Epithelial cell of proximal tubule (primary cell): Measurements from ENCODE around the gene GPRC5A. TPM values are rescaled to one million over a fixed set of nuclear protein-coding genes. Genes with fewer than 3 reads are reported as not detected.
A peak's percentile ranks its signal among the peaks of the same experiment; 100 is the strongest.

Experiments
- DNase-seq: peaks from one replicate; pipeline ENCODE4 v3.0.0-alpha.2; 2011; ENCODE audit warnings: low read depth
- H3K4me3 ChIP-seq: 2 replicates; pipeline ENCODE4 v1.5.1; 2011; ENCODE audit warnings: low read depth, mild to moderate bottlenecking, low read length
- total RNA-seq: library from RNA; depleted of rRNA; stranded (reverse); fragments of >200 nt; gene quantifications from 2 replicates; pipeline ENCODE4 v1.2.3, GENCODE V29; 2015
- TF ChIP-seq, protein P1 (sequence below): conservative IDR thresholded peaks from 2 replicates; pipeline ENCODE4 v1.5.1; 2012; ENCODE audit warnings: low read depth, mild to moderate bottlenecking, low read length

The GPRC5A gene
- total RNA-seq, 1 donor from 2014 or later: 84.4 TPM

DNA sequence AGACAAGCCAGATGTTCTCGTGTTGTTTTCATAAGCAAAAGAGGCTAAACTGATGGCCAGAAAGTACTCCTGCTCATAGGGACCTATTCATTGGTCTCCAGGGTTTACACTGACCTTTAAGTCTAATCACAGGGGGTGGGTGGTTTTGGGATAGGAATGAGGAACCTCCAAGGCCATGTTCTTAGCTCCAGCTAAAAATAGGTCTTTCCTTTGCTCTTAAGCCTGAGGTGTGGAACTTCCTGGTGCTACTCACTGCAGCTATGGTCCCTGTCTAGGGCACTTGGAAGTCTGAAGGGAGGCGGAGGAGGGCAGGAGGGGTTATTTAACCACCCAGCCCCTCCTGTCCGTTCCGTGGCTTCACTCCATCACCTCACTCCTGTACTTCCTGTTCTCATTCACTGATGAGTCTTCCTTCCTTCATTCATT is 18.6 kb downstream of the GPRC5A start:
- DNase-seq: no peak
- H3K4me3 ChIP-seq: no peak overlapping the region
- TF ChIP-seq, protein P1, sequence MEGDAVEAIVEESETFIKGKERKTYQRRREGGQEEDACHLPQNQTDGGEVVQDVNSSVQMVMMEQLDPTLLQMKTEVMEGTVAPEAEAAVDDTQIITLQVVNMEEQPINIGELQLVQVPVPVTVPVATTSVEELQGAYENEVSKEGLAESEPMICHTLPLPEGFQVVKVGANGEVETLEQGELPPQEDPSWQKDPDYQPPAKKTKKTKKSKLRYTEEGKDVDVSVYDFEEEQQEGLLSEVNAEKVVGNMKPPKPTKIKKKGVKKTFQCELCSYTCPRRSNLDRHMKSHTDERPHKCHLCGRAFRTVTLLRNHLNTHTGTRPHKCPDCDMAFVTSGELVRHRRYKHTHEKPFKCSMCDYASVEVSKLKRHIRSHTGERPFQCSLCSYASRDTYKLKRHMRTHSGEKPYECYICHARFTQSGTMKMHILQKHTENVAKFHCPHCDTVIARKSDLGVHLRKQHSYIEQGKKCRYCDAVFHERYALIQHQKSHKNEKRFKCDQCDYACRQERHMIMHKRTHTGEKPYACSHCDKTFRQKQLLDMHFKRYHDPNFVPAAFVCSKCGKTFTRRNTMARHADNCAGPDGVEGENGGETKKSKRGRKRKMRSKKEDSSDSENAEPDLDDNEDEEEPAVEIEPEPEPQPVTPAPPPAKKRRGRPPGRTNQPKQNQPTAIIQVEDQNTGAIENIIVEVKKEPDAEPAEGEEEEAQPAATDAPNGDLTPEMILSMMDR: no peak

DNA sequence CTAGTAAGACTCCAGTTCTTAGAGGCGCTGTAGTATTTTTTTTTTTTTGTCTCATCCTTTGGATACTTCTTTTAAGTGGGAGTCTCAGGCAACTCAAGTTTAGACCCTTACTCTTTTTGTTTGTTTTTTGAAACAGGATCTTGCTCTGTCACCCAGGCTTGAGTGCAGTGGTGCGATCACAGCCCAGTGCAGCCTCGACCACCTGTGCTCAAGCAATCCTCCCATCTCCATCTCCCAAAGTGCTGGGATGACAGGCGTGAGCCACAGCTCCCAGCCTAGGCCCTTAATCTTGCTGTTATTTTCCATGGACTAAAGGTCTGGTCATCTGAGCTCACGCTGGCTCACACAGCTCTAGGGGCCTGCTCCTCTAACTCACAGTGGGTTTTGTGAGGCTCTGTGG is 21.3 kb downstream of the GPRC5A start:
- no peak for DNase-seq
- TF ChIP-seq, protein P1: no peak
- no peak overlapping the region for H3K4me3 ChIP-seq

DNA sequence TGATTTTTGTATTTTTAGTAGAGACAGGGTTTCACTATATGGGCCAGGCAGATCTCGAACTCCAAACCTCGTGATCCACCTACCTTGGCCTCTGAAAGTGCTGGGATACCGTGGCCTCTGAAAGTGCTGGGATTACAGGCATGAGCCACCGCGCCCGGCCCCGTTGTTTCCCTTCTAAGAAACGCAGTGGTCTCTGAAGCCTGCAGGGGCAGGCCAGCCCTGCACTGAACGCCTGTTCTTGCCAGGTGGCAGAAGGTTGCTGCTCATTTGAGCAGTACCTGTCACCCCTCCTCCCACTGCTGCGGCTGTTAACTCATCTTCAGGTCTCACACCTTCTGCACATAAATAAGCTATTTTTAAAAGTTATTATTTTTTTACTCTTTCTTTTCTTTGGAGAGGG is 24.3 kb downstream of the GPRC5A start:
- no peak overlapping the region for H3K4me3 ChIP-seq
- TF ChIP-seq, protein P1: no peak
- DNase-seq: no peak

DNA sequence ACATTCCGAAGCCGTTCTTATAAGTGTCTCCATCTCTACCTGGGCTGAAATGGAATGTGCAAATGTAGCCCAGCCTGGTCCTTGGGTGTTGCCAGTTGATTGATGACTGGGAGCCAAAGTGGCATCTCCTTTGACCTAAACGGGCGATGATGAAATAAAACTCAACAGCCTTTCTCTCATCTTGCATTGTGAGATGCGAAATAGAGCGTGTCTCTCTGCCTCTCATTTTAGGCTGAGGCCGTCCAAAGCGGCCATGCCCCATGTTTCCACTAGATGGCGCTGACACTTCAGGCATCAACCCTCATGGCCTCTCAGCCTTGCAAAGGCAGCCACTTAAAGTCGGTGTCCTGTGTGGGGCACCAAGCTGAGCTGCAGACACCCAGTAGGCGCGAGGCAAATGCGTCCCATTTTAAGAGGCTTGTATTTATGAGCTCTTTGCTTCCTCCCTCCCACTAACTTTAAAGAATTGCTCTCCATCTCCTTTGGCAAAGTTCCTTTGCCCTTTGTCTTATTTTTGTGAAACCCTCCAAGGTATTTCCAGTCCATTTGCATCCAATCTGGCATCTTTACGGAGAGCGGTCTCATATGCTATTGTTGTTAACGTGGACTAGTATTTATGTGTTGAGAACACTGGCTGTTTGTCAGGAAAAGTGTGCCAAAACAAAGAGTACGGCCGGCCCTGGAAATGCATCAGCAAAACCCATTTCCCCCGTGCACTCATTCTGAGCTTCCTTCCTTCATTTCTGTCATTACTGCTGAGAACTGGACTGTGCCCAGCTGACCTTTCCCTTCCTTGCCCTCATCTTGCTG is 25.0 kb downstream of the GPRC5A start:
- DNase-seq: no peak
- no peak overlapping the region for H3K4me3 ChIP-seq
- TF ChIP-seq, protein P1: peak; percentile 98

DNA sequence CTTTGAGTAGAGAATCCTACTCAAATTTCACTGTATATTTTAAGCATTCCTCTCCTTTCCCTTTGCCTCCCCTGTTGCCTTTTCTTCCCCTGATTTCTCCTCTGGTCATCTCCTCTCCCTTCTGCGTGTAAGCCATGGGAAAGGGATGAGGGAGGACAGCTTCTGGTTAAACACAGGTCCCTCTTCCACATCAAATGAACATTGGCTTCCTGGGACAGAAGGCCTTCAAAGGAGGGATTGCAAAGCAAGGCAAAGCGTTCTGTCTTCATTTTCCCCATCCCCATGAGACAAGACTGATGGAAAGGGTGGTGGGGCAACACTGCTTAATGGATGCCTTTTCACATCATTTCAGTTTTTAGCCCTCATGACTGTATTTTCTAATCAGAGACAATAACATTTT is 26.2 kb downstream of the GPRC5A start:
- DNase-seq: no peak
- H3K4me3 ChIP-seq: no peak overlapping the region
- TF ChIP-seq, protein P1: no peak

DNA sequence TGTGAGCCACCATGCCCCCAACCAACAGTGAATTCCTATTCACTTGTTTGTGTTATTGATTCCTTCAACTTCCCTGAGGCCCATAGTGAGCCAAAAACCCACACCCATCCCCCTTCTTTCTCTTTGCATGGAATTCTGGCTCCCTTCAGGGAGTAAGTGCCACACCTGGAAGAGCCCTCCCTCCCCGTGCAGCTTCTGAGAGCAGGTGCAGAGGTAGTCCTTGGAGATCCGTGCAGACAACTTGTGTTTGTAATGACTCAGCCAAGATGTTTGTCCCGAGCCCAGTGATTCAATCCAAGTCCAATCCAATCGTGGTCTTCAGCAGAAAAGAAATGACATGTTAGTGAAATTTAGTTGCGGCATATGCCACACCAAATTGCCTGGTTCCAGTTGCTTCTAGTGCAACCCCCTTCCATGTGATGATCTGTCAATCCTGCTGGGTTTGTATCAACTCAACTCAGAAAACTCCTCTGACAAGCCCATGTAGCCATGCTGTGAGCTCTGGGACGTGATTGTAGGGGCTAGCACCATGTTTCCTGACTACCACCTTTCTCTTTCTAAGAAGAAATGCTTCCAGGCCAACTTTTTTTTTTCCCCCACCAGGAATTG is 27.5 kb downstream of the GPRC5A start:
- DNase-seq: no peak
- no peak overlapping the region for H3K4me3 ChIP-seq
- TF ChIP-seq, protein P1: no peak
